ENCODE data around the gene CRHR1. TPM values are rescaled to one million over a fixed set of nuclear protein-coding genes. Genes with fewer than 3 reads are reported as not detected.

Gene CRHR1
- total and polyA plus RNA-seq, 2 of the 4 experiments (the other 2 are of a cell fraction), result not detected

- no peak overlapping the region for H2BK15ac ChIP-seq (ENCODE audit: low read depth, low read length)
- no peak overlapping the region for H3K18ac ChIP-seq (ENCODE audit: low read depth, low read length)
- H3K4me1 ChIP-seq (ENCODE audit: control insufficient read depth, insufficient read depth, low read length), result no peaks in the 10 kb centered on the region
- no peak overlapping the region for H2BK20ac ChIP-seq (ENCODE audit: low read depth, low read length)
- 55% methylated on average over 7 of the region's 17 CpGs; no CpG with 5 or more reads in 1 of the 2 experiments for WGBS, 2 experiments (ENCODE audit: extremely low coverage in 2 of 2, insufficient read length in 1 of 2)
- H3K4ac ChIP-seq (ENCODE audit: low read depth, low read length), result no peak overlapping the region
- no peaks in the 10 kb centered on the region for H3K79me1 ChIP-seq (ENCODE audit: low read depth in 1 of 2, low read length in 2 of 2)
- H3K56ac ChIP-seq (ENCODE audit: extremely low read depth, insufficient read depth, low read length), result no peak overlapping the region
- H4K91ac ChIP-seq (ENCODE audit: insufficient read depth, low read depth, low read length), result no peak overlapping the region
- no peaks in the 10 kb centered on the region for H4K20me1 ChIP-seq (ENCODE audit: insufficient read depth, low read length)
- dilution Hi-C loops (cut with HindIII; ENCODE audit: low sequenced_read_pairs, unreplicated experiment) (no loop called here), in situ Hi-C loops (cut with MboI; ENCODE audit: low sequenced_read_pairs) (no loop called here), intact Hi-C loops (cut with micrococcal nuclease) (no loop called here)
- ChIA-PET POLR2A (ENCODE audit: unreplicated experiment) (no interaction called here), CTCF (no interaction called here)
- no peaks in the 10 kb centered on the region for H3K9me3 ChIP-seq (ENCODE audit: control insufficient read depth, insufficient read depth, low read length)
- H3K23ac ChIP-seq (ENCODE audit: low read depth, low read length), result no peak overlapping the region
- no peaks in the 10 kb centered on the region for H3K36me3 ChIP-seq (ENCODE audit: control insufficient read depth, insufficient read depth, low read length)
- no peak for ATAC-seq (ENCODE audit: low read depth)
- H3K27ac ChIP-seq (ENCODE audit: insufficient read depth, low read length), result no peak overlapping the region
- no peak for DNase-seq
- H3K9me1 ChIP-seq (ENCODE audit: insufficient read depth, low read length), result no peaks in the 10 kb centered on the region
- no peak overlapping the region for H2AK9ac ChIP-seq (replicated peaks; ENCODE audit: low read depth, low read length, poor library complexity)
- no peak overlapping the region for H4K5ac ChIP-seq (ENCODE audit: low read depth, low read length)
- no peak overlapping the region for H3K4me2 ChIP-seq (ENCODE audit: low read depth, low read length)
- no peak overlapping the region for H2AK5ac ChIP-seq (ENCODE audit: low read depth, low read length)
- H2BK120ac ChIP-seq (ENCODE audit: low read depth, low read length), result no peak overlapping the region
- H2BK5ac ChIP-seq (ENCODE audit: low read depth, low read length, poor library complexity, severe bottlenecking), result no peak overlapping the region
- BruUV-seq (replicated peaks), result no TSS peak
- H3K14ac ChIP-seq (replicated peaks; ENCODE audit: low read depth, low read length), result no peak overlapping the region
- H3K9ac ChIP-seq (ENCODE audit: low read depth, low read length), result no peak overlapping the region
- no peak overlapping the region for H3K4me3 ChIP-seq (ENCODE audit: insufficient read depth, low read depth, low read length)
- peaks cover 16% of the 10 kb centered on the region for H3K27me3 ChIP-seq (ENCODE audit: control insufficient read depth, insufficient read depth, low read length)
- no peak overlapping the region for H4K8ac ChIP-seq (ENCODE audit: low read depth in 2 of 2, low read length in 2 of 2)
- no peak overlapping the region for H2AFZ ChIP-seq (replicated peaks; ENCODE audit: low read length, poor library complexity)
- TF ChIP-seq SMC3 (IDR thresholded peaks at IDR 0.05; ENCODE audit: low read depth, low read length) (no peak), MAFK (IDR thresholded peaks at IDR 0.05; ENCODE audit: low read depth, low read length) (no peak), ELK1 (IDR thresholded peaks at IDR 0.05; ENCODE audit: borderline replicate concordance, low read depth, low read length) (no peak), CHD1 (IDR thresholded peaks at IDR 0.05; ENCODE audit: low read depth, low read length) (no peak), RFX5 (IDR thresholded peaks at IDR 0.05; ENCODE audit: low read depth, low read length) (no peak), USF2 (IDR thresholded peaks at IDR 0.05; ENCODE audit: low read depth, low read length) (no peak), BHLHE40 (IDR thresholded peaks at IDR 0.05; ENCODE audit: low read depth, low read length) (no peak), NFE2L2 (IDR thresholded peaks at IDR 0.05; ENCODE audit: low read depth, low read length) (no peak), CEBPB (IDR thresholded peaks at IDR 0.05; ENCODE audit: low read depth, low read length) (no peak), RCOR1 (IDR thresholded peaks at IDR 0.05; ENCODE audit: insufficient replicate concordance, low read length) (no peak), MXI1 (IDR thresholded peaks at IDR 0.05; ENCODE audit: borderline replicate concordance, low read depth, low read length) (no peak), POLR2A (IDR thresholded peaks at IDR 0.05; ENCODE audit: low read depth, low read length) (no peak), CTCF (conservative IDR thresholded peaks at IDR 0.05; ENCODE audit: low read depth, low read length) (no peak), MAZ (IDR thresholded peaks at IDR 0.05; ENCODE audit: borderline replicate concordance, low read depth, low read length) (no peak), FOS (IDR thresholded peaks at IDR 0.05; ENCODE audit: low read depth, low read length) (no peak)
Measured at GRCh38 chr17:45814622-45815606, 30.8 kb downstream of the CRHR1 start.
